A673 (cell line): ENCODE data around the gene NXT1. TPM values are rescaled to one million over a fixed set of nuclear protein-coding genes. Genes with fewer than 3 reads are reported as not detected.
"Not testable (repeated sequence)": the region's sequence is repeated elsewhere in the genome, so short reads cannot be mapped to it uniquely, and the experiment has no call there.

Experiments used
- BruUV-seq: library from RNA; stranded (reverse); fragments of 400-500 nt; replicated peaks from 2 replicates; lab custom pipeline; 2021; lab: Mats Ljungman, UMichigan
- CTCF ChIA-PET: fragments of 300-600 bp; sonication (Branson Sonifier 250); formaldehyde crosslinking; loops from one replicate; lab custom pipeline; 2022; ENCODE audit warnings: antibody characterized with exemption; lab: Charles Lee
- POLR2A ChIA-PET: fragments of 300-600 bp; sonication (Branson Sonifier 250); formaldehyde crosslinking; loops from one replicate; lab custom pipeline; 2022; ENCODE audit warnings: antibody characterized with exemption; ENCODE audit not compliant: low non-redundant PET; lab: Charles Lee
- DNase-seq: peaks from one replicate; pipeline ENCODE4 v3.0.0-alpha.2; 2015; ENCODE audit warnings: low spot score
- H3K27ac ChIP-seq: fragments of 200-600 bp; sonication (generic); 2 replicates; pipeline ENCODE4 v1.5.1; 2016; ENCODE audit warnings: mixed run types, low read depth, mild to moderate bottlenecking, mixed read lengths, antibody characterized with exemption, low read length; ENCODE audit not compliant: poor library complexity, severe bottlenecking
- H3K27me3 ChIP-seq: fragments of 200-600 bp; sonication (generic); replicated peaks from 2 replicates; pipeline ENCODE4 v1.6.1; 2017; ENCODE audit warnings: mixed run types, low read depth, mild to moderate bottlenecking, mixed read lengths, antibody characterized with exemption, low read length; ENCODE audit not compliant: insufficient read depth, poor library complexity
- H3K36me3 ChIP-seq: fragments of 200-600 bp; sonication (generic); 2 replicates; pipeline ENCODE4 v1.6.1; 2016; ENCODE audit warnings: mixed run types, mild to moderate bottlenecking, mixed read lengths, antibody characterized with exemption, low read length; ENCODE audit not compliant: insufficient read depth, poor library complexity, severe bottlenecking
- H3K4me1 ChIP-seq: fragments of 200-600 bp; sonication (generic); 2 replicates; pipeline ENCODE4 v1.6.1; 2017; ENCODE audit warnings: mixed run types, mild to moderate bottlenecking, mixed read lengths, antibody characterized with exemption, low read length; ENCODE audit not compliant: insufficient read depth, poor library complexity, severe bottlenecking
- H3K4me3 ChIP-seq: fragments of 200-600 bp; sonication (generic); 2 replicates; pipeline ENCODE4 v1.5.1; 2016; ENCODE audit warnings: low read depth, mixed run types, mild to moderate bottlenecking, mixed read lengths, low read length; ENCODE audit not compliant: poor library complexity, severe bottlenecking
- H3K9me3 ChIP-seq: fragments of 200-600 bp; sonication (generic); 2 replicates; pipeline ENCODE4 v1.6.1; 2016; ENCODE audit warnings: mixed run types, low read depth, mild to moderate bottlenecking, mixed read lengths, antibody characterized with exemption, low read length; ENCODE audit not compliant: poor library complexity, severe bottlenecking
- CTCF ChIP-seq: fragments of 300-800, 200-600 bp; sonication (generic); conservative IDR thresholded peaks from 2 replicates; pipeline ENCODE4 v1.5.1; 2017; ENCODE audit warnings: low read depth, mild to moderate bottlenecking, antibody characterized with exemption, low read length, moderate library complexity, mixed read lengths
- EZH2 ChIP-seq: fragments of 200-600 bp; sonication (generic); IDR thresholded peaks from 2 replicates; pipeline ENCODE4 v1.6.1; 2017; ENCODE audit warnings: borderline replicate concordance, low read depth, mild to moderate bottlenecking, mixed read lengths, antibody characterized with exemption, low read length; ENCODE audit not compliant: poor library complexity, severe bottlenecking
- intact Hi-C: fragments of 100-400 bp; cut with micrococcal nuclease; formaldehyde crosslinking; loops from one replicate; pipeline ENCODE4 v1.10.0; 2022; ENCODE audit not compliant: unreplicated experiment
- total RNA-seq: library from RNA; stranded (reverse); gene quantifications from 2 replicates; pipeline ENCODE4 v1.2.3, GENCODE V29; 2021

NXT1 gene
- total RNA-seq, 1 experiment from 2014 or later, result 34.4 TPM

GRCh38 chr20:23347791-23348190 lies 2.8 kb upstream of the NXT1 start:
- no TSS peak for BruUV-seq
- H3K27me3 ChIP-seq, result no peaks in the 10 kb centered on the region
- ChIA-PET POLR2A (no interaction called here), CTCF (no interaction called here)
- H3K4me1 ChIP-seq, result peaks cover 10% of the 10 kb centered on the region
- no peak overlapping the region for H3K27ac ChIP-seq
- intact Hi-C loops, result loop anchor here (10.0 kb wide), 1 partner anchor 293 kb away; no protein-coding TSS in a partner anchor
- TF ChIP-seq CTCF (no peak), EZH2 (no peak)
- no peak for DNase-seq
- H3K9me3 ChIP-seq, result no peaks in the 10 kb centered on the region
- no peaks in the 10 kb centered on the region for H3K36me3 ChIP-seq
- H3K4me3 ChIP-seq, result no peak overlapping the region

GRCh38 chr20:23348510-23348909 lies 2.1 kb upstream of the NXT1 start:
- H3K36me3 ChIP-seq, H3K4me1 ChIP-seq, H3K9me3 ChIP-seq, H3K27me3 ChIP-seq, BruUV-seq, POLR2A ChIA-PET, H3K4me3 ChIP-seq, H3K27ac ChIP-seq, DNase-seq: not testable (repeated sequence)
- CTCF ChIA-PET, result interaction anchor here (2.5 kb wide), 1 partner anchor 73 kb away, joined by 12 read pairs; the partner anchor contains the start of gene NAPB
- intact Hi-C loops, result loop anchor here (10.0 kb wide), 1 partner anchor 294 kb away; no protein-coding TSS in a partner anchor

- no TSS peak for BruUV-seq
- ChIA-PET CTCF (interaction anchor here (0.6 to 2.5 kb wide), 5 partner anchors 9 to 658 kb away, joined by 4 to 12 read pairs (median 6); partner anchors contain the start of gene NAPB), POLR2A (interaction anchor here (1.0 to 1.7 kb wide), 2 partner anchors 9 kb away, joined by 5 to 6 read pairs; no protein-coding TSS in a partner anchor)
- H3K4me1 ChIP-seq, result peaks cover 10% of the 10 kb centered on the region
- intact Hi-C loops, result loop anchor here (10.0 kb wide), 2 partner anchors 295 to 1835 kb away; partner anchors contain the start of gene NKX2-2
- no peaks in the 10 kb centered on the region for H3K27me3 ChIP-seq
- H3K9me3 ChIP-seq, result no peaks in the 10 kb centered on the region
- peak overlapping the region; percentile 96 for H3K4me3 ChIP-seq
- H3K27ac ChIP-seq, result peak overlapping the region; percentile 88
- DNase-seq, result peak; percentile 87
- TF ChIP-seq CTCF (peak; percentile 56), EZH2 (no peak)
- peaks cover 11% of the 10 kb centered on the region for H3K36me3 ChIP-seq
Measured at GRCh38 chr20:23349338-23350195, 1.0 kb upstream of the NXT1 start.
